ENCODE data around the gene MED13L.

- TF ChIP-seq CTCF (conservative IDR thresholded peaks at IDR 0.05; ENCODE audit: low read length) (no peak), EZH2phosphoT487 (IDR thresholded peaks at IDR 0.05; ENCODE audit: borderline replicate concordance, low read depth, low read length) (no peak)
Measured at GRCh38 chr12:115938794-115939377, 338.6 kb downstream of the MED13L start.

All from OCI-LY7 (cell line).